GM12878 (cell line): ENCODE measurements around the gene FRMD3. TPM values are rescaled to one million over a fixed set of nuclear protein-coding genes. Genes with fewer than 3 reads are reported as not detected.
A peak's percentile ranks its signal among the peaks of the same experiment; 100 is the strongest.

ENCODE experiments used
- ATAC-seq: fragments of 200-7000 bp; cut with Tn5 transposase; 3 replicates; pipeline ENCODE4 v1.9.1; 2020; ENCODE audit warnings: mild to moderate bottlenecking, moderate library complexity
- BruUV-seq: library from RNA; stranded (reverse); fragments of 400-500 nt; replicated peaks from 2 replicates; lab custom pipeline; 2021; lab: Mats Ljungman, UMichigan
- CTCF ChIA-PET: fragments of 300-600 bp; sonication (Branson Sonifier 250); formaldehyde crosslinking; extraction: SDS; loops from one replicate; lab custom pipeline; 2021; ENCODE audit warnings: inconsistent platforms; lab: Yijun Ruan, JAX
- POLR2A ChIA-PET: fragments of 350-600 bp; formaldehyde crosslinking; extraction: SDS; loops from one replicate; lab custom pipeline; 2021; ENCODE audit warnings: inconsistent platforms; lab: Charles Lee
- RAD21 ChIA-PET: fragments of 300-600 bp; sonication (Branson Sonifier 250); formaldehyde crosslinking; loops from one replicate; lab custom pipeline; 2023; ENCODE audit warnings: antibody characterized with exemption; ENCODE audit not compliant: unreplicated experiment; lab: Charles Lee
- SMC1A ChIA-PET: fragments of 300-600 bp; sonication (Branson Sonifier 250); formaldehyde crosslinking; loops from one replicate; lab custom pipeline; 2023; ENCODE audit not compliant: unreplicated experiment, uncharacterized antibody; lab: Charles Lee
- DNase-seq: peaks from one replicate; pipeline ENCODE4 v3.0.0-alpha.2; 2011; ENCODE audit warnings: low read depth, low spot score
- FAIRE-seq: peaks from 3 replicates; lab custom pipeline; 2011; peaks lifted over from hg19 to GRCh38; lab: Jason Lieb, UNC
- H2AFZ ChIP-seq: 2 replicates; pipeline ENCODE4 v1.6.0; 2011; ENCODE audit warnings: low read depth, low read length, control low read depth; ENCODE audit not compliant: control insufficient read depth
- H3K27ac ChIP-seq: 2 replicates; pipeline ENCODE4 v1.5.1; 2011; ENCODE audit warnings: control low read depth; ENCODE audit not compliant: control insufficient read depth, insufficient read depth
- H3K27me3 ChIP-seq, 2 experiments: replicated peaks in 1 of 2; 2 replicates each; pipeline versions ENCODE4 v1.6.0 to v1.6.1; 2011; ENCODE audit warnings: low read length in 1 of 2; ENCODE audit not compliant: control insufficient read depth in 2 of 2, insufficient read depth in 2 of 2
- H3K36me3 ChIP-seq, 2 experiments: 2 replicates each; pipeline ENCODE4 v1.5.1; 2011; ENCODE audit warnings: low read length in 1 of 2; ENCODE audit not compliant: control insufficient read depth in 2 of 2, insufficient read depth in 2 of 2
- H3K4me1 ChIP-seq: 2 replicates; pipeline ENCODE4 v1.6.1; 2011; ENCODE audit warnings: mild to moderate bottlenecking, low read length, moderate library complexity, mixed read lengths; ENCODE audit not compliant: control insufficient read depth, insufficient read depth
- H3K4me2 ChIP-seq: 2 replicates; pipeline ENCODE4 v1.6.0; 2011; ENCODE audit warnings: control low read depth; ENCODE audit not compliant: control insufficient read depth, insufficient read depth
- H3K4me3 ChIP-seq: fragments of 200-600 bp; sonication (generic); 2 replicates; pipeline ENCODE4 v1.5.1; 2016
- H3K79me2 ChIP-seq: 2 replicates; pipeline ENCODE4 v1.6.0; 2011; ENCODE audit warnings: low read length; ENCODE audit not compliant: control insufficient read depth, insufficient read depth
- H3K9ac ChIP-seq: 2 replicates; pipeline ENCODE4 v1.8.0; 2011; ENCODE audit warnings: low read length, control low read depth, mixed read lengths; ENCODE audit not compliant: control insufficient read depth, insufficient read depth
- H3K9me3 ChIP-seq: replicated peaks from 3 replicates; pipeline ENCODE4 v1.5.1; 2011; ENCODE audit warnings: mild to moderate bottlenecking, low read length; ENCODE audit not compliant: control insufficient read depth, insufficient read depth
- H4K20me1 ChIP-seq: 2 replicates; pipeline ENCODE4 v1.6.0; 2011; ENCODE audit not compliant: control insufficient read depth, insufficient read depth
- EZH2 ChIP-seq: IDR thresholded peaks from 2 replicates; pipeline ENCODE4 v1.6.1; 2012; ENCODE audit warnings: low read depth, mild to moderate bottlenecking, control low read depth, inconsistent platforms, low read length, borderline replicate concordance; ENCODE audit not compliant: control insufficient read depth
- JUND ChIP-seq: IDR thresholded peaks from 2 replicates; pipeline ENCODE4 v1.6.1; 2012; ENCODE audit warnings: low read depth, mild to moderate bottlenecking, low read length, improper control_type of control experiment, moderate library complexity
- MYC ChIP-seq: IDR thresholded peaks from 2 replicates; pipeline ENCODE4 v1.6.1; 2011; ENCODE audit warnings: mild to moderate bottlenecking, low read length, moderate library complexity, inconsistent platforms; ENCODE audit not compliant: insufficient read depth, insufficient replicate concordance, insufficient read length, severe bottlenecking
- NBN ChIP-seq: fragments of 450-650 bp; IDR thresholded peaks from 2 replicates; pipeline ENCODE4 v1.6.1; 2016
- POU2F2 ChIP-seq: IDR thresholded peaks from 3 replicates; pipeline ENCODE4 v1.6.1; 2011; ENCODE audit warnings: low read depth, mild to moderate bottlenecking, low read length, borderline replicate concordance
- SMAD5 ChIP-seq: IDR thresholded peaks from 2 replicates; pipeline ENCODE4 v1.6.1; 2016; ENCODE audit warnings: antibody characterized with exemption, low read depth
- SRF ChIP-seq, 2 experiments: IDR thresholded peaks; 2 replicates each; pipeline ENCODE4 v1.6.1; 2011; ENCODE audit warnings: low read depth in 2 of 2, low read length in 2 of 2, mild to moderate bottlenecking in 1 of 2, moderate library complexity in 1 of 2
- SUZ12 ChIP-seq: fragments of 200-600 bp; sonication (generic); IDR thresholded peaks from one replicate; pipeline ENCODE4 v1.6.1; 2018; ENCODE audit warnings: antibody characterized with exemption, mild to moderate bottlenecking; ENCODE audit not compliant: unreplicated experiment
- TCF7 ChIP-seq: IDR thresholded peaks from 2 replicates; pipeline ENCODE4 v1.6.1; 2014; ENCODE audit warnings: antibody characterized with exemption, borderline replicate concordance
- ZNF207 ChIP-seq: fragments of 450-650 bp; IDR thresholded peaks from 2 replicates; pipeline ENCODE4 v1.6.1; 2014; ENCODE audit warnings: antibody characterized with exemption, mild to moderate bottlenecking, borderline replicate concordance
- WGBS: methylation state at CpG from one replicate; pipeline ENCODE4 v1.1.6; 2016; ENCODE audit warnings: low lambda C conversion rate; ENCODE audit not compliant: insufficient replicate concordance, insufficient coverage; ENCODE audit errors: missing lambda C conversion rate; 5-methylcytosine and 5-hydroxymethylcytosine counted together
- in situ Hi-C: fragments of 300-500 bp; cut with MboI; formaldehyde crosslinking; loops from 9 replicates; pipeline ENCODE4 v1.14.3; 2018; ENCODE audit warnings: mixed read lengths
- intact Hi-C: fragments of 100-400 bp; cut with micrococcal nuclease; formaldehyde crosslinking; loops from one replicate; pipeline ENCODE4 v1.14.2; 2022; ENCODE audit not compliant: unreplicated experiment
- polyA plus RNA-seq, 11 experiments: library from polyadenylated mRNA; depleted of rRNA in 4 of 11; unstranded in 6 of 11; stranded (reverse) in 5 of 11; fragments of >200 nt; fragmentation: Nextera tagmentation in 4 of 11; fragmentation: Illumina TruSeq in 1 of 11; extraction: Ambion mirVana in 4 of 11; extraction: Trizol in 1 of 11; gene quantifications; 1 replicate in 1 of 11; 2 replicates in 10 of 11; pipeline versions ENCODE4 v1.2.1 to v1.2.3, GENCODE V29; 2011 to 2016; ENCODE audit warnings: inconsistent platforms in 2 of 11, missing spikeins in 2 of 11, low read depth in 1 of 11
- total RNA-seq, 4 experiments: library from RNA; depleted of rRNA in 3 of 4; stranded (reverse); fragments of >200 nt in 3 of 4; fragmentation: Illumina TruSeq in 1 of 4; extraction: Trizol in 1 of 4; gene quantifications; 2 replicates each; pipeline versions ENCODE4 v1.2.1 to v1.2.3, GENCODE V29; 2013 to 2021
- TF ChIP-seq, protein P1 (sequence below): fragments of 150-350 bp; IDR thresholded peaks from 2 replicates; pipeline ENCODE4 v1.6.1; 2016; ENCODE audit warnings: low read depth, low read length

FRMD3 gene
- total and polyA plus RNA-seq, 10 of the 15 experiments (the other 5 are each of a cell fraction or from before 2014, with no cell fraction given) = 0.04 to 0.68 (median 0.21) TPM; not detected in 1

DNA sequence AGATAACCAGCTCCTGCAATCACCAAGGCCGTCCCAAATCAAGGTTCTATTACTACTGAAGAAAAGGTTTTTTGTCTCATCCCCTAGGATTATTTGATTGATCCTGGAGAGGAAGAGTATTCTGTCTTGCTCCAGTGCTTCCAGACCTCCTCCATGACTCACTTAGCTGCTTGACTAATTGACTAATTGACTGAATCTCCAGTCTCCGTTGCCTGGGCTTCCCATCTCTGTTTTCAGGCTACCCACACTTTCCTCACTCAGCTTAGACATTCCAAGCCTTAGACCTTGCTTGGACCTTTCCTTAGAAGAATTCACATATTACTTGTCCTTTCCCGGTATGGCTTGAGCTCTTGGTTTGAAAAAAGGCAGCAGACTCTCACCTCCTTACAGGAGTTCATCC is 60.6 kb downstream of the FRMD3 start (continued):
- TF ChIP-seq, protein P1, sequence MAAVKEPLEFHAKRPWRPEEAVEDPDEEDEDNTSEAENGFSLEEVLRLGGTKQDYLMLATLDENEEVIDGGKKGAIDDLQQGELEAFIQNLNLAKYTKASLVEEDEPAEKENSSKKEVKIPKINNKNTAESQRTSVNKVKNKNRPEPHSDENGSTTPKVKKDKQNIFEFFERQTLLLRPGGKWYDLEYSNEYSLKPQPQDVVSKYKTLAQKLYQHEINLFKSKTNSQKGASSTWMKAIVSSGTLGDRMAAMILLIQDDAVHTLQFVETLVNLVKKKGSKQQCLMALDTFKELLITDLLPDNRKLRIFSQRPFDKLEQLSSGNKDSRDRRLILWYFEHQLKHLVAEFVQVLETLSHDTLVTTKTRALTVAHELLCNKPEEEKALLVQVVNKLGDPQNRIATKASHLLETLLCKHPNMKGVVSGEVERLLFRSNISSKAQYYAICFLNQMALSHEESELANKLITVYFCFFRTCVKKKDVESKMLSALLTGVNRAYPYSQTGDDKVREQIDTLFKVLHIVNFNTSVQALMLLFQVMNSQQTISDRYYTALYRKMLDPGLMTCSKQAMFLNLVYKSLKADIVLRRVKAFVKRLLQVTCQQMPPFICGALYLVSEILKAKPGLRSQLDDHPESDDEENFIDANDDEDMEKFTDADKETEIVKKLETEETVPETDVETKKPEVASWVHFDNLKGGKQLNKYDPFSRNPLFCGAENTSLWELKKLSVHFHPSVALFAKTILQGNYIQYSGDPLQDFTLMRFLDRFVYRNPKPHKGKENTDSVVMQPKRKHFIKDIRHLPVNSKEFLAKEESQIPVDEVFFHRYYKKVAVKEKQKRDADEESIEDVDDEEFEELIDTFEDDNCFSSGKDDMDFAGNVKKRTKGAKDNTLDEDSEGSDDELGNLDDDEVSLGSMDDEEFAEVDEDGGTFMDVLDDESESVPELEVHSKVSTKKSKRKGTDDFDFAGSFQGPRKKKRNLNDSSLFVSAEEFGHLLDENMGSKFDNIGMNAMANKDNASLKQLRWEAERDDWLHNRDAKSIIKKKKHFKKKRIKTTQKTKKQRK = no peak
- no peak for TF ChIP-seq JUND

DNA sequence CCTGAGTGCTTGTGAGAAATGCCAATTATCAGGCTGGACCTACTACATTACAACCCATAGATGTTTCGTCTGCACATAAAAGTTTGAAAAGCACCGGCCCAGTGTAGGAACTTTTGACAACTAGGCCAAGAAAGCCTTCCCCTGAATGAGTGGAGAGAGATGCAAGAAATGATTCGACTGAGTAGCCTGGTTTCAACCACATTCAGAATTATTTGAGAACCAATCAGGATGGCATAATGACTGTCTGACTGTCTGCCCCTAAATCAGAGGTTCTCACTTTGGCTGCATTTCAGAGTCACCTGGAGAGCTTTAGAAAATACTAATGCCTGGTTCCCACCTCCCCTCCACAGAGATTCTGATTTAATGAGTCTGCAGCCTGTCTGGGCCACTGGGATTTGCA is 61.1 kb downstream of the FRMD3 start:
- ChIA-PET RAD21 (no interaction called here), CTCF (interaction anchor here (0.9 to 1.6 kb wide), 2 partner anchors 57 to 67 kb away, joined by 3 read pairs; no protein-coding TSS in a partner anchor), SMC1A (interaction anchor here (0.8 kb wide), 1 partner anchor 9 kb away, joined by 3 read pairs; no protein-coding TSS in a partner anchor), POLR2A (no interaction called here)
- BruUV-seq = no TSS peak
- H3K4me2 ChIP-seq = no peak overlapping the region
- no peaks in the 10 kb centered on the region for H4K20me1 ChIP-seq
- no peaks in the 10 kb centered on the region for H3K27me3 ChIP-seq
- DNase-seq (no peak), FAIRE-seq (peak; percentile 7), ATAC-seq (peak; percentile 15; the same call in 1 of the 3 replicates)
- no peak overlapping the region for H2AFZ ChIP-seq
- H3K9me3 ChIP-seq = no peaks in the 10 kb centered on the region
- H3K4me3 ChIP-seq = no peak overlapping the region
- TF ChIP-seq SRF (IDR thresholded peaks at IDR 0.05; ENCODE audit: low read depth in 2 of 2, low read length in 2 of 2) (no peak), TCF7 (no peak), ZNF207 (no peak), SUZ12 (no peak), POU2F2 (no peak), NBN (no peak), MYC (no peak), SMAD5 (no peak), EZH2 (no peak)
- intact Hi-C loops = no loop called here
- in situ Hi-C loops = no loop called here
- H3K27ac ChIP-seq = no peak overlapping the region
- no peaks in the 10 kb centered on the region for H3K36me3 ChIP-seq
- 17% methylated on average over 3 of the region's 3 CpGs for WGBS
- no peaks in the 10 kb centered on the region for H3K79me2 ChIP-seq
- no peak overlapping the region for H3K9ac ChIP-seq
- peaks cover 12% of the 10 kb centered on the region; the same call in 1 of the 2 replicates for H3K4me1 ChIP-seq
